Retinal pigment epithelial cell (primary cell): ENCODE data around the gene OR12D2.

ENCODE experiments used
- DNase-seq: peaks from one replicate; pipeline ENCODE4 v3.0.0-alpha.2; 2010; ENCODE audit warnings: low read depth
- H3K4me3 ChIP-seq: 2 replicates; pipeline ENCODE4 v1.5.1; 2011; ENCODE audit warnings: mild to moderate bottlenecking, low read length, control low read depth, moderate library complexity
- CTCF ChIP-seq: conservative IDR thresholded peaks from 2 replicates; pipeline ENCODE4 v1.5.1; 2011; ENCODE audit warnings: low read depth, low read length, control low read depth, inconsistent platforms

OR12D2 gene

GRCh38 chr6:29399525-29399924 is 4.1 kb downstream of the OR12D2 start:
- no peak for DNase-seq
- TF ChIP-seq CTCF = no peak
- H3K4me3 ChIP-seq = no peak overlapping the region

- no peak for TF ChIP-seq CTCF
- H3K4me3 ChIP-seq = no peak overlapping the region
- DNase-seq = no peak
Observed at GRCh38 chr6:29403801-29404200, 8.4 kb downstream of the OR12D2 start.

- TF ChIP-seq CTCF = peak; percentile 37
- H3K4me3 ChIP-seq = no peak within 1 kb of the TSS
- DNase-seq = no peak
Observed at GRCh38 chr6:29414588-29414987, 19.2 kb downstream of the OR12D2 start, which contains the start of gene OR12D1. Gene OR12D1 (plus strand): TSS chr6:29414928.

- no peak for TF ChIP-seq CTCF
- DNase-seq = peak; percentile 12
- H3K4me3 ChIP-seq = no peak overlapping the region
Observed at GRCh38 chr6:29419516-29419915, 24.1 kb downstream of the OR12D2 start.

GRCh38 chr6:29424168-29424567 is 28.7 kb downstream of the OR12D2 start:
- TF ChIP-seq CTCF = no peak
- no peak for DNase-seq

GRCh38 chr6:29424575-29424974 is 29.1 kb downstream of the OR12D2 start:
- DNase-seq = no peak
- H3K4me3 ChIP-seq = no peak overlapping the region
- TF ChIP-seq CTCF = no peak

More at GRCh38 chr6:29424168-29424567, 28.7 kb downstream of the OR12D2 start:
- H3K4me3 ChIP-seq = no peak overlapping the region

- TF ChIP-seq CTCF = no peak
- H3K4me3 ChIP-seq = no peak overlapping the region
- no peak for DNase-seq
Observed at GRCh38 chr6:29425075-29425474, 29.6 kb downstream of the OR12D2 start.
